Measurements from ENCODE around the gene ANKMY1. TPM values are rescaled to one million over a fixed set of nuclear protein-coding genes. Genes with fewer than 3 reads are reported as not detected.

Gene ANKMY1
- polyA plus RNA-seq, 3 donors, result 2.1 to 22.9 (median 2.9) TPM

- intact Hi-C loops (cut with micrococcal nuclease), result no loop called here
- Histone ChIP-seq H3K9ac (ENCODE audit: insufficient read depth, low read length, poor library complexity, severe bottlenecking) (no peak overlapping the region), H3K9me3 (replicated peaks in 1 of 2; ENCODE audit: control insufficient read depth in 1 of 2, insufficient read depth in 1 of 2, low read length in 2 of 2) (no peaks in the 10 kb centered on the region), H3K4me1 (ENCODE audit: control insufficient read depth in 1 of 2, insufficient read depth in 2 of 2, low read length in 2 of 2) (no peaks in the 10 kb centered on the region), H4K20me1 (ENCODE audit: insufficient read depth, low read length) (no peaks in the 10 kb centered on the region), H3K36me3 (replicated peaks in 1 of 2; ENCODE audit: control insufficient read depth in 1 of 2, insufficient read depth in 2 of 2, low read length in 2 of 2) (no peaks in the 10 kb centered on the region), H2AFZ (ENCODE audit: insufficient read depth, low read depth, low read length, poor library complexity, severe bottlenecking) (no peak overlapping the region), H3K4me2 (replicated peaks; ENCODE audit: extremely low read depth, low read length, poor library complexity, severe bottlenecking) (no peak overlapping the region), H3K27ac (ENCODE audit: low read depth in 1 of 2, low read length in 2 of 2) (no peak overlapping the region), H3K79me2 (ENCODE audit: insufficient read depth, low read length) (no peaks in the 10 kb centered on the region), H3K27me3 (ENCODE audit: control insufficient read depth in 2 of 2, insufficient read depth in 2 of 2, low read length in 2 of 2) (peaks cover 0 to 3% of the 10 kb centered on the region in 2 donors), H3K4me3 (replicated peaks in 1 of 3; ENCODE audit: low read depth in 2 of 3, low read length in 3 of 3) (no peak overlapping the region)
- Mint-ChIP-seq H3K9me3 (no peaks in the 10 kb centered on the region), H3K27ac (no peak overlapping the region), H3K4me3 (no peak overlapping the region), H3K4me1 (no peaks in the 10 kb centered on the region), H3K27me3 (ENCODE audit: low read depth in 3 of 3) (peaks cover 6 to 12% (median 11%) of the 10 kb centered on the region in 3 donors), H3K36me3 (no peaks in the 10 kb centered on the region)
- 88% methylated on average over 22 of the region's 25 CpGs for WGBS (ENCODE audit: insufficient coverage)
- no peak for DNase-seq
- TF ChIP-seq CTCF (IDR thresholded peaks at IDR 0.05), result no peak
Observed at GRCh38 chr2:240442891-240443715, 114.7 kb downstream of the ANKMY1 start.

GRCh38 chr2:240441993-240442411 lies 115.8 kb downstream of the ANKMY1 start:
- no peak for DNase-seq
- WGBS (ENCODE audit: insufficient coverage), result 96% methylated on average over 17 of the region's 17 CpGs
- H3K79me2 ChIP-seq (ENCODE audit: insufficient read depth, low read length), result no peaks in the 10 kb centered on the region

More at GRCh38 chr2:240441993-240442411, 115.8 kb downstream of the ANKMY1 start:
- H4K20me1 ChIP-seq (ENCODE audit: insufficient read depth, low read length), result no peaks in the 10 kb centered on the region
- H3K27me3 Mint-ChIP-seq (ENCODE audit: low read depth in 3 of 3), result peaks cover 17 to 22% (median 21%) of the 10 kb centered on the region in 3 donors
- intact Hi-C loops (cut with micrococcal nuclease), result no loop called here
- H3K27me3 ChIP-seq (ENCODE audit: control insufficient read depth in 2 of 2, insufficient read depth in 2 of 2, low read length in 2 of 2), result peaks cover 10 to 14% of the 10 kb centered on the region in 2 donors
- H2AFZ ChIP-seq (ENCODE audit: insufficient read depth, low read depth, low read length, poor library complexity, severe bottlenecking), result no peak overlapping the region
- H3K36me3 ChIP-seq (replicated peaks in 1 of 2; ENCODE audit: control insufficient read depth in 1 of 2, insufficient read depth in 2 of 2, low read length in 2 of 2), result no peaks in the 10 kb centered on the region
- H3K9me3 ChIP-seq (replicated peaks in 1 of 2; ENCODE audit: control insufficient read depth in 1 of 2, insufficient read depth in 1 of 2, low read length in 2 of 2), result peaks cover 0 to 8% of the 10 kb centered on the region in 2 donors
- TF ChIP-seq CTCF (IDR thresholded peaks at IDR 0.05), result no peak
- peaks cover 0 to 5% (median 0%) of the 10 kb centered on the region in 7 donors for H3K9me3 Mint-ChIP-seq
- no peak overlapping the region for H3K4me2 ChIP-seq (replicated peaks; ENCODE audit: extremely low read depth, low read length, poor library complexity, severe bottlenecking)
- H3K4me1 ChIP-seq (ENCODE audit: control insufficient read depth in 1 of 2, insufficient read depth in 2 of 2, low read length in 2 of 2), result peaks cover 0 to under 1% of the 10 kb centered on the region in 2 donors
- H3K4me3 Mint-ChIP-seq, result no peak overlapping the region
- H3K27ac Mint-ChIP-seq, result no peak overlapping the region
- H3K36me3 Mint-ChIP-seq, result peaks cover 0 to 2% of the 10 kb centered on the region in 2 donors
- H3K27ac ChIP-seq (ENCODE audit: low read depth in 1 of 2, low read length in 2 of 2), result no peak overlapping the region
- no peak overlapping the region for H3K4me3 ChIP-seq (replicated peaks in 1 of 3; ENCODE audit: low read depth in 2 of 3, low read length in 3 of 3)
- H3K4me1 Mint-ChIP-seq, result no peaks in the 10 kb centered on the region
- H3K9ac ChIP-seq (ENCODE audit: insufficient read depth, low read length, poor library complexity, severe bottlenecking), result no peak overlapping the region

Measured in CD14-positive monocyte (primary cell).